H1 (cell line): ENCODE data around the gene NT5M.

Source experiments
- EP300 ChIP-seq, 2 experiments: IDR thresholded peaks; 1 replicate in 1 of 2; 2 replicates in 1 of 2; pipeline ENCODE4 v1.6.1; 2011 to 2012; ENCODE audit warnings: low read depth in 2 of 2, low read length in 2 of 2, mild to moderate bottlenecking in 2 of 2, borderline replicate concordance in 1 of 2, inconsistent platforms in 1 of 2, moderate library complexity in 1 of 2
- RAD21 ChIP-seq, 2 experiments: IDR thresholded peaks in 1 of 2; conservative IDR thresholded peaks in 1 of 2; 2 replicates each; pipeline ENCODE4 v1.6.1; 2011; ENCODE audit warnings: low read depth in 2 of 2, low read length in 2 of 2, improper control_type of control experiment in 1 of 2, inconsistent platforms in 1 of 2, mild to moderate bottlenecking in 1 of 2, moderate library complexity in 1 of 2

GRCh38 chr17:17387498-17388362 lies 84.6 kb downstream of the NT5M start:
- TF ChIP-seq EP300 (IDR thresholded peaks at IDR 0.05; ENCODE audit: borderline replicate concordance in 1 of 2, low read depth in 2 of 2, low read length in 2 of 2) (no peak), RAD21 (IDR thresholded peaks at IDR 0.05 in 1 of 2, conservative IDR thresholded peaks at IDR 0.05 in 1 of 2; ENCODE audit: low read depth in 2 of 2, low read length in 2 of 2) (peak; percentile 50 to 70; a peak in 3 of 4 replicates)
